ENCODE results near the gene IMPDH1.

DNA sequence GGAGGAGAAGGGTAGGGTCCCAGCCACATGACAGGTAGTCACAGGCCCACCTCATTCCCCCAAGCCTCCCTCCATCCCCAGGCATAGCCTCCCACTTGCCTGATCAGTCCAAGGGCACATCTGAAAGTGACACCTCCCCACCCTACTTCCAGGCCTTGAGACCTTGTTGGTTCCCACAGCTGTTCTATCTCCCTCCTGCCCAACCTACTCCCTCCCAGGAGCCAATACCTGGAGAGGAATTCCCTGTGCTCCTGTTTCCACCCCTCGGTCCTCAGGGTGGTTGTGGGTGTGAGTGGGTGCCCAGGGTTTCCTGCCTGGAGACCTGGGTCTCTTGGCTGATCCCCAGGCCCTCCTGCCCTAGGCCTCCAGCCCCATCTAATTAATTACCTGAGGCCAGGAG is 11.6 kb upstream of the IMPDH1 start:
- TF ChIP-seq, protein P1, sequence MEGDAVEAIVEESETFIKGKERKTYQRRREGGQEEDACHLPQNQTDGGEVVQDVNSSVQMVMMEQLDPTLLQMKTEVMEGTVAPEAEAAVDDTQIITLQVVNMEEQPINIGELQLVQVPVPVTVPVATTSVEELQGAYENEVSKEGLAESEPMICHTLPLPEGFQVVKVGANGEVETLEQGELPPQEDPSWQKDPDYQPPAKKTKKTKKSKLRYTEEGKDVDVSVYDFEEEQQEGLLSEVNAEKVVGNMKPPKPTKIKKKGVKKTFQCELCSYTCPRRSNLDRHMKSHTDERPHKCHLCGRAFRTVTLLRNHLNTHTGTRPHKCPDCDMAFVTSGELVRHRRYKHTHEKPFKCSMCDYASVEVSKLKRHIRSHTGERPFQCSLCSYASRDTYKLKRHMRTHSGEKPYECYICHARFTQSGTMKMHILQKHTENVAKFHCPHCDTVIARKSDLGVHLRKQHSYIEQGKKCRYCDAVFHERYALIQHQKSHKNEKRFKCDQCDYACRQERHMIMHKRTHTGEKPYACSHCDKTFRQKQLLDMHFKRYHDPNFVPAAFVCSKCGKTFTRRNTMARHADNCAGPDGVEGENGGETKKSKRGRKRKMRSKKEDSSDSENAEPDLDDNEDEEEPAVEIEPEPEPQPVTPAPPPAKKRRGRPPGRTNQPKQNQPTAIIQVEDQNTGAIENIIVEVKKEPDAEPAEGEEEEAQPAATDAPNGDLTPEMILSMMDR (conservative IDR thresholded peaks at IDR 0.05 in 1 of 2, IDR thresholded peaks at IDR 0.05 in 1 of 2; ENCODE audit: extremely low read depth in 1 of 2, insufficient read depth in 1 of 2, low read depth in 1 of 2, low read length in 2 of 2) = no peak
- no peak for TF ChIP-seq EZH2 (IDR thresholded peaks at IDR 0.05; ENCODE audit: borderline replicate concordance, low read length)
